Stimulated activated naive CD8-positive, alpha-beta T cell treated with anti-CD3 and anti-CD28 coated beads, Interleukin-15, Interleukin-2, amounts not matched to agents 100 ng/mL and 50 ng/mL, for 24 hours (primary cell): ENCODE measurements around the gene SZT2.
"Not testable (repeated sequence)": the region's sequence is repeated elsewhere in the genome, so short reads cannot be mapped to it uniquely, and the experiment has no call there.

Source experiments
- H3K27ac Mint-ChIP-seq: one replicate; pipeline ENCODE4 v1.8.0; 2021; ENCODE audit warnings: mild to moderate bottlenecking, mixed read lengths
- H3K27me3 Mint-ChIP-seq: one replicate; pipeline ENCODE4 v1.8.0; 2021; ENCODE audit warnings: mixed read lengths
- H3K36me3 Mint-ChIP-seq: one replicate; pipeline ENCODE4 v1.8.0; 2021; ENCODE audit warnings: low read depth, mixed read lengths
- H3K4me1 Mint-ChIP-seq: one replicate; pipeline ENCODE4 v1.8.0; 2021; ENCODE audit warnings: low read depth, mixed read lengths
- H3K4me3 Mint-ChIP-seq: one replicate; pipeline ENCODE4 v1.8.0; 2021; ENCODE audit warnings: mild to moderate bottlenecking, mixed read lengths
- H3K9me3 Mint-ChIP-seq: one replicate; pipeline ENCODE4 v1.8.0; 2021; ENCODE audit warnings: mixed read lengths

SZT2 gene

GRCh38 chr1:43368646-43369020, 21.1 kb upstream of the SZT2 start:
- Mint-ChIP-seq H3K9me3 (no peaks in the 10 kb centered on the region), H3K27me3 (no peaks in the 10 kb centered on the region), H3K4me3 (peak overlapping the region; percentile 95), H3K4me1 (peaks cover 38% of the 10 kb centered on the region), H3K27ac (peak overlapping the region; percentile 95), H3K36me3 (peaks cover 31% of the 10 kb centered on the region)

- not testable (repeated sequence) for H3K4me3 Mint-ChIP-seq, H3K9me3 Mint-ChIP-seq, H3K27ac Mint-ChIP-seq, H3K27me3 Mint-ChIP-seq
- Mint-ChIP-seq H3K4me1 (peaks cover 35% of the 10 kb centered on the region), H3K36me3 (peaks cover 21% of the 10 kb centered on the region)
Measured at GRCh38 chr1:43369779-43370178, 19.9 kb upstream of the SZT2 start.

- Mint-ChIP-seq H3K4me3 (no peak overlapping the region), H3K9me3 (no peaks in the 10 kb centered on the region), H3K27me3 (no peaks in the 10 kb centered on the region), H3K36me3 (peaks cover 14% of the 10 kb centered on the region), H3K27ac (peak overlapping the region; percentile 6), H3K4me1 (peaks cover 31% of the 10 kb centered on the region)
Measured at GRCh38 chr1:43370564-43370963, 19.1 kb upstream of the SZT2 start.

GRCh38 chr1:43372172-43372571, 17.5 kb upstream of the SZT2 start:
- peaks cover 10% of the 10 kb centered on the region for H3K36me3 Mint-ChIP-seq
- peaks cover 18% of the 10 kb centered on the region for H3K4me1 Mint-ChIP-seq
- H3K27ac Mint-ChIP-seq, result no peak overlapping the region
- no peak overlapping the region for H3K4me3 Mint-ChIP-seq
- H3K27me3 Mint-ChIP-seq, result no peaks in the 10 kb centered on the region
- H3K9me3 Mint-ChIP-seq, result no peaks in the 10 kb centered on the region

GRCh38 chr1:43373066-43373940, 16.4 kb upstream of the SZT2 start:
- Mint-ChIP-seq H3K27me3 (no peaks in the 10 kb centered on the region), H3K9me3 (no peaks in the 10 kb centered on the region), H3K4me1 (peaks cover 17% of the 10 kb centered on the region), H3K36me3 (peaks cover 9% of the 10 kb centered on the region), H3K27ac (no peak overlapping the region), H3K4me3 (no peak overlapping the region)

- no peaks in the 10 kb centered on the region for H3K9me3 Mint-ChIP-seq
- H3K4me3 Mint-ChIP-seq, result no peak overlapping the region
- H3K36me3 Mint-ChIP-seq, result peaks cover 19% of the 10 kb centered on the region
- no peak overlapping the region for H3K27ac Mint-ChIP-seq
- H3K27me3 Mint-ChIP-seq, result no peaks in the 10 kb centered on the region
- H3K4me1 Mint-ChIP-seq, result peaks cover 10% of the 10 kb centered on the region
Measured at GRCh38 chr1:43376723-43377235, 12.9 kb upstream of the SZT2 start.

GRCh38 chr1:43377831-43378230, 11.9 kb upstream of the SZT2 start:
- Mint-ChIP-seq H3K4me3 (no peak overlapping the region), H3K9me3 (no peaks in the 10 kb centered on the region), H3K27ac (no peak overlapping the region), H3K36me3 (peaks cover 26% of the 10 kb centered on the region), H3K4me1 (peaks cover 13% of the 10 kb centered on the region), H3K27me3 (no peaks in the 10 kb centered on the region)

- H3K36me3 Mint-ChIP-seq, result peaks cover 41% of the 10 kb centered on the region
- H3K4me3 Mint-ChIP-seq, result no peak overlapping the region
- peaks cover 13% of the 10 kb centered on the region for H3K4me1 Mint-ChIP-seq
- H3K27ac Mint-ChIP-seq, result no peak overlapping the region
- H3K27me3 Mint-ChIP-seq, result no peaks in the 10 kb centered on the region
- H3K9me3 Mint-ChIP-seq, result no peaks in the 10 kb centered on the region
Measured at GRCh38 chr1:43379476-43379875, 10.2 kb upstream of the SZT2 start.

- no peaks in the 10 kb centered on the region for H3K9me3 Mint-ChIP-seq
- H3K27ac Mint-ChIP-seq, result peak overlapping the region; percentile 56
- H3K27me3 Mint-ChIP-seq, result no peaks in the 10 kb centered on the region
- peaks cover 10% of the 10 kb centered on the region for H3K4me1 Mint-ChIP-seq
- H3K36me3 Mint-ChIP-seq, result peaks cover 60% of the 10 kb centered on the region
- no peak overlapping the region for H3K4me3 Mint-ChIP-seq
Measured at GRCh38 chr1:43381612-43382011, 8.1 kb upstream of the SZT2 start.

- Mint-ChIP-seq H3K27ac (peak overlapping the region; percentile 56), H3K27me3 (no peaks in the 10 kb centered on the region), H3K4me1 (peaks cover 10% of the 10 kb centered on the region), H3K4me3 (no peak overlapping the region), H3K9me3 (no peaks in the 10 kb centered on the region), H3K36me3 (peaks cover 66% of the 10 kb centered on the region)
Measured at GRCh38 chr1:43382027-43382779, 7.5 kb upstream of the SZT2 start.

GRCh38 chr1:43383449-43383848, 6.2 kb upstream of the SZT2 start:
- H3K27me3 Mint-ChIP-seq, result no peaks in the 10 kb centered on the region
- H3K36me3 Mint-ChIP-seq, result peaks cover 67% of the 10 kb centered on the region
- peaks cover 21% of the 10 kb centered on the region for H3K4me1 Mint-ChIP-seq
- H3K9me3 Mint-ChIP-seq, result no peaks in the 10 kb centered on the region
- H3K27ac Mint-ChIP-seq, result no peak overlapping the region
- no peak overlapping the region for H3K4me3 Mint-ChIP-seq

- Mint-ChIP-seq H3K27me3 (no peaks in the 10 kb centered on the region), H3K4me1 (peaks cover 43% of the 10 kb centered on the region), H3K9me3 (no peaks in the 10 kb centered on the region), H3K27ac (no peak overlapping the region), H3K4me3 (no peak overlapping the region), H3K36me3 (peaks cover 55% of the 10 kb centered on the region)
Measured at GRCh38 chr1:43386676-43387075, 3.0 kb upstream of the SZT2 start.

GRCh38 chr1:43387976-43388599, 1.6 kb upstream of the SZT2 start:
- Mint-ChIP-seq H3K4me3 (peak overlapping the region; percentile 100), H3K27me3 (no peaks in the 10 kb centered on the region), H3K9me3 (no peaks in the 10 kb centered on the region), H3K4me1 (peaks cover 38% of the 10 kb centered on the region), H3K36me3 (peaks cover 44% of the 10 kb centered on the region), H3K27ac (peak overlapping the region; percentile 100)

GRCh38 chr1:43388613-43389012, 1.1 kb upstream of the SZT2 start:
- Mint-ChIP-seq H3K36me3 (peaks cover 39% of the 10 kb centered on the region), H3K27me3 (no peaks in the 10 kb centered on the region), H3K4me1 (peaks cover 38% of the 10 kb centered on the region)

GRCh38 chr1:43392702-43393101, 3.0 kb downstream of the SZT2 start:
- H3K4me3 Mint-ChIP-seq, result no peak overlapping the region
- no peak overlapping the region for H3K27ac Mint-ChIP-seq
- H3K27me3 Mint-ChIP-seq, result no peaks in the 10 kb centered on the region
- peaks cover 19% of the 10 kb centered on the region for H3K36me3 Mint-ChIP-seq
- H3K9me3 Mint-ChIP-seq, result no peaks in the 10 kb centered on the region
- H3K4me1 Mint-ChIP-seq, result peaks cover 35% of the 10 kb centered on the region

More at GRCh38 chr1:43388613-43389012, 1.1 kb upstream of the SZT2 start:
- H3K4me3 Mint-ChIP-seq, result peak overlapping the region; percentile 100
- peak overlapping the region; percentile 100 for H3K27ac Mint-ChIP-seq
- no peaks in the 10 kb centered on the region for H3K9me3 Mint-ChIP-seq
